Measurements from ENCODE around the gene KDM5B.

KDM5B gene

DNA sequence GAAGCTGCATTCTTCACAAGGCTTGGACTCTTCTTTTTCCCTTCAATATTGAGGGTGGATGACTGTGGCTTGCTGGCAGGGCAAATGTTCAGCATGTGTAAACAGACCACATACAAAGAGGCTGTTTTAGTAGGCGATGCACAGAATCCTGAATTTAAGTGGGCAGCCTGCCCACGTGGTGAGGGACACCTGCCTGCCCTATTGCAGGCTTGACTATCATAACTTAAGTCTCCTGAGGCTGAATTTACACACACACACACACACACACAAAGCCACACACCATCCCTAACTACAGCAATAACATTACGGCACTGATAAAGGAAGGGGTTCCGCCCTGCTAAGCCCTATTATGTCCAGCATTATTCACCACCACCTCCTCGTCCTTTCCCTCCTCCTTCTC, 113.9 kb downstream of the KDM5B start:
- no peak overlapping the region for H3K9ac ChIP-seq (ENCODE audit: low read length)
- no peak overlapping the region for H3K4me3 ChIP-seq (ENCODE audit: low read length)
- no peaks in the 10 kb centered on the region for H4K20me1 ChIP-seq (ENCODE audit: insufficient read depth, low read length)
- H3K27me3 ChIP-seq (replicated peaks; ENCODE audit: insufficient read depth, low read length): peaks cover 70% of the 10 kb centered on the region
- no peaks in the 10 kb centered on the region for H3K36me3 ChIP-seq (replicated peaks; ENCODE audit: insufficient read depth, low read length)
- TF ChIP-seq CTCF (IDR thresholded peaks at IDR 0.05; ENCODE audit: low read length) (no peak), EZH2 (optimal IDR thresholded peaks at IDR 0.05; ENCODE audit: low read depth, low read length) (no peak), EZH2phosphoT487 (IDR thresholded peaks at IDR 0.05; ENCODE audit: low read length) (no peak)
- no peak for DNase-seq
- no peaks in the 10 kb centered on the region for H3K9me3 ChIP-seq (replicated peaks; ENCODE audit: insufficient read depth, low read length)
- H3K9me2 ChIP-seq (replicated peaks; ENCODE audit: insufficient read depth, low read length): no peaks in the 10 kb centered on the region
- no peak overlapping the region for H2AFZ ChIP-seq (ENCODE audit: low read length)
- no peak overlapping the region for H3K4me2 ChIP-seq (ENCODE audit: low read depth, low read length)
- H3K4me1 ChIP-seq (ENCODE audit: low read length): no peaks in the 10 kb centered on the region
- no peaks in the 10 kb centered on the region for H3F3A ChIP-seq (ENCODE audit: insufficient read depth, low read length)
- H3K79me2 ChIP-seq (ENCODE audit: low read length): no peaks in the 10 kb centered on the region
- H3K27ac ChIP-seq (ENCODE audit: low read length): no peak overlapping the region

DNA sequence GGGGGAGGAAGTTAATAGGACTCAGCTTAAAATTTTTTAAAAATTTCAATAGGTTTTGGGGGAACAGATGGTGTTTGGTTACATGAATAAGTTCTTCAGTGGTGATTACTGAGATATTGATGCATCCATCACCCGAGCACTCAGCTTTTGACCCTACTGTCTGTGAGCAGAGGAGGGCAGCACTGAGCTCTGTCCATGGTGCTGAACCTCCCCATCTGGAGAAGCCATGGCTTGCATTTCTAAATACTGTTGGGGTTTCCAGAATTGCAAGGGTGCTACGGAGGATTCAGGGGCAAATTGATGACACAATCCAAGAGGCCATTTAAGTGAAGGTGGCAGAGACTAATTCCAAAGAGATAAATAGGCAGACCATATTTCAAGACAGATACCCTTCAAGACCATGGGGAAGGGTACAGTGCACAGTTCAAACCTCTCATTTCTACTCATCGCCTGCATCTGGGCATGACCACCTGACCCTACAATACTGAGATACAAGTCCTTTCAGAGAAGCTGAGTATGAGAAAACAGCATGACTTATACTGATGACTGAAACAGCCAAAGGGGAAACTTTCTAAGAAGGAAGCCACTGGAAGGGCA, 115.2 kb downstream of the KDM5B start:
- H3K4me1 ChIP-seq (ENCODE audit: low read length): no peaks in the 10 kb centered on the region
- no peaks in the 10 kb centered on the region for H3F3A ChIP-seq (ENCODE audit: insufficient read depth, low read length)
- H3K9me2 ChIP-seq (replicated peaks; ENCODE audit: insufficient read depth, low read length): no peaks in the 10 kb centered on the region
- H3K4me2 ChIP-seq (ENCODE audit: low read depth, low read length): no peak overlapping the region
- H3K79me2 ChIP-seq (ENCODE audit: low read length): no peaks in the 10 kb centered on the region
- H3K4me3 ChIP-seq (ENCODE audit: low read length): no peak overlapping the region
- no peaks in the 10 kb centered on the region for H3K9me3 ChIP-seq (replicated peaks; ENCODE audit: insufficient read depth, low read length)
- no peak overlapping the region for H3K27ac ChIP-seq (ENCODE audit: low read length)
- no peaks in the 10 kb centered on the region for H4K20me1 ChIP-seq (ENCODE audit: insufficient read depth, low read length)
- TF ChIP-seq CTCF (IDR thresholded peaks at IDR 0.05; ENCODE audit: low read length): peak; percentile 42
- TF ChIP-seq EZH2phosphoT487 (IDR thresholded peaks at IDR 0.05; ENCODE audit: low read length): no peak
- peak; percentile 87 for DNase-seq
- H3K9ac ChIP-seq (ENCODE audit: low read length): no peak overlapping the region
- H2AFZ ChIP-seq (ENCODE audit: low read length): no peak overlapping the region
- H3K36me3 ChIP-seq (replicated peaks; ENCODE audit: insufficient read depth, low read length): no peaks in the 10 kb centered on the region
- peaks cover 74% of the 10 kb centered on the region for H3K27me3 ChIP-seq (replicated peaks; ENCODE audit: insufficient read depth, low read length)

GRCh38 chr1:202691816-202692215, 116.4 kb downstream of the KDM5B start:
- H4K20me1 ChIP-seq (ENCODE audit: insufficient read depth, low read length): no peaks in the 10 kb centered on the region
- H3K4me3 ChIP-seq (ENCODE audit: low read length): no peak overlapping the region
- no peaks in the 10 kb centered on the region for H3K36me3 ChIP-seq (replicated peaks; ENCODE audit: insufficient read depth, low read length)
- no peak for TF ChIP-seq EZH2phosphoT487 (IDR thresholded peaks at IDR 0.05; ENCODE audit: low read length)
- H3K27me3 ChIP-seq (replicated peaks; ENCODE audit: insufficient read depth, low read length): peaks cover 74% of the 10 kb centered on the region
- H2AFZ ChIP-seq (ENCODE audit: low read length): no peak overlapping the region
- no peaks in the 10 kb centered on the region for H3K79me2 ChIP-seq (ENCODE audit: low read length)
- no peaks in the 10 kb centered on the region for H3K9me3 ChIP-seq (replicated peaks; ENCODE audit: insufficient read depth, low read length)
- H3K9me2 ChIP-seq (replicated peaks; ENCODE audit: insufficient read depth, low read length): no peaks in the 10 kb centered on the region
- no peak overlapping the region for H3K4me2 ChIP-seq (ENCODE audit: low read depth, low read length)
- H3K4me1 ChIP-seq (ENCODE audit: low read length): no peaks in the 10 kb centered on the region
- DNase-seq: no peak
- H3F3A ChIP-seq (ENCODE audit: insufficient read depth, low read length): no peaks in the 10 kb centered on the region
- H3K9ac ChIP-seq (ENCODE audit: low read length): no peak overlapping the region
- no peak overlapping the region for H3K27ac ChIP-seq (ENCODE audit: low read length)

GRCh38 chr1:202689493-202690342, 118.5 kb downstream of the KDM5B start:
- no peaks in the 10 kb centered on the region for H3K36me3 ChIP-seq (replicated peaks; ENCODE audit: insufficient read depth, low read length)
- H3K4me2 ChIP-seq (ENCODE audit: low read depth, low read length): no peak overlapping the region
- H3K4me3 ChIP-seq (ENCODE audit: low read length): no peak overlapping the region
- TF ChIP-seq EZH2phosphoT487 (IDR thresholded peaks at IDR 0.05; ENCODE audit: low read length): no peak
- no peak for TF ChIP-seq EZH2 (optimal IDR thresholded peaks at IDR 0.05; ENCODE audit: low read depth, low read length)
- no peak for TF ChIP-seq CTCF (IDR thresholded peaks at IDR 0.05; ENCODE audit: low read length)
- no peaks in the 10 kb centered on the region for H3K9me3 ChIP-seq (replicated peaks; ENCODE audit: insufficient read depth, low read length)
- H3K4me1 ChIP-seq (ENCODE audit: low read length): no peaks in the 10 kb centered on the region
- DNase-seq: no peak
- no peaks in the 10 kb centered on the region for H3K79me2 ChIP-seq (ENCODE audit: low read length)
- no peaks in the 10 kb centered on the region for H3F3A ChIP-seq (ENCODE audit: insufficient read depth, low read length)
- H3K27me3 ChIP-seq (replicated peaks; ENCODE audit: insufficient read depth, low read length): peaks cover 74% of the 10 kb centered on the region
- H3K27ac ChIP-seq (ENCODE audit: low read length): no peak overlapping the region
- no peak overlapping the region for H2AFZ ChIP-seq (ENCODE audit: low read length)
- no peaks in the 10 kb centered on the region for H4K20me1 ChIP-seq (ENCODE audit: insufficient read depth, low read length)
- no peaks in the 10 kb centered on the region for H3K9me2 ChIP-seq (replicated peaks; ENCODE audit: insufficient read depth, low read length)
- no peak overlapping the region for H3K9ac ChIP-seq (ENCODE audit: low read length)
